ENCODE results near the gene MMP28.

The MMP28 gene

GRCh38 chr17:35743626-35744328 lies 51.7 kb downstream of the MMP28 start:
- DNase-seq (ENCODE audit: low spot score), result peak; percentile 79

DNA sequence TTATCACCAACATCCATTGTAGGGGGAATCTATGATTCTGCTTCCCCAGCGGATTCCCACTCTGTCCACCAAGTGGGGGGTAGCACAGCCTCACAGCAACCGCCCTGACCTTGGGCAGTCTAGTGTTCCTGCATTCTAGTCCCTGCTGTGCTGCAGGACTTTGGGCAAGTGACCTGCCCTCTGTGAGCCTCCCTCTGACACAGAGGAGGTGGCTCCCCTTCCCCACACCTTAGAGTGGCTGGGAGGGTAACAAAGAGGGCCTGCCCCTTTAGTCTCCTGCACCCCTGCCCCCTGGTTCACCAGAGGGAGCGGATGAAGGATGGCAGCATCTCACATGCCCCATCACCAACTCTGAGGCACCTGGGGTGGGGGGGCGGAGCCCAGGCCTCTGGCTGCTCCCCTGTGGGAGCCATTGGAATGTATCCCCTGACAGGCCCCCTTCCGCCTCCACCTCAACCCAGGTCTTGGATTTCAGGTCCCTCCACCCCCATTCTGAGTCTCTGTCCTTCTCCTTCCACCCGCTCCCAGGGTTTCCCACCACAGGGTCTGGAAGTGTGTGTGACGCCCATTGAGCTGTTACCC lies 52.5 kb downstream of the MMP28 start:
- no peak for DNase-seq (ENCODE audit: low spot score)

DNA sequence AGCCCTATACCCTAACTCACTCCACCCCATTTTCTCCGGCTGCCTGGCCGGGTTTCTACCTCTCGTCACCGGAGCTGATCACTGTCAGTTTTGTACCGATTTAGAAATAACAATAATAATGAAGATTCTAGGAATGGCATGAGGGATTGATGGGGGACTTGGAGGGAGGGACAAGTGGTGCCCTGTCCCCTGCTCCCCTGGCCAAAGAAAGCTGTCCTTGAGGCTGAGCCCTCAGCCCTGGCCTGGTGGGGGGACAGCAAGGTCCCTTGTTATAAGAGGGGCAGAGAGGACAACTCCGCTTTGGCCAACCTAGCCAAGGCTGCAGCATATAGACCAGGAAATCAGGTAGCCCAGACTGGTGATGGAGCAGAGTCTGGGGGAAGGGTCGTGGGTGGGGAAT lies 52.9 kb downstream of the MMP28 start:
- no peak for DNase-seq (ENCODE audit: low spot score)

DNA sequence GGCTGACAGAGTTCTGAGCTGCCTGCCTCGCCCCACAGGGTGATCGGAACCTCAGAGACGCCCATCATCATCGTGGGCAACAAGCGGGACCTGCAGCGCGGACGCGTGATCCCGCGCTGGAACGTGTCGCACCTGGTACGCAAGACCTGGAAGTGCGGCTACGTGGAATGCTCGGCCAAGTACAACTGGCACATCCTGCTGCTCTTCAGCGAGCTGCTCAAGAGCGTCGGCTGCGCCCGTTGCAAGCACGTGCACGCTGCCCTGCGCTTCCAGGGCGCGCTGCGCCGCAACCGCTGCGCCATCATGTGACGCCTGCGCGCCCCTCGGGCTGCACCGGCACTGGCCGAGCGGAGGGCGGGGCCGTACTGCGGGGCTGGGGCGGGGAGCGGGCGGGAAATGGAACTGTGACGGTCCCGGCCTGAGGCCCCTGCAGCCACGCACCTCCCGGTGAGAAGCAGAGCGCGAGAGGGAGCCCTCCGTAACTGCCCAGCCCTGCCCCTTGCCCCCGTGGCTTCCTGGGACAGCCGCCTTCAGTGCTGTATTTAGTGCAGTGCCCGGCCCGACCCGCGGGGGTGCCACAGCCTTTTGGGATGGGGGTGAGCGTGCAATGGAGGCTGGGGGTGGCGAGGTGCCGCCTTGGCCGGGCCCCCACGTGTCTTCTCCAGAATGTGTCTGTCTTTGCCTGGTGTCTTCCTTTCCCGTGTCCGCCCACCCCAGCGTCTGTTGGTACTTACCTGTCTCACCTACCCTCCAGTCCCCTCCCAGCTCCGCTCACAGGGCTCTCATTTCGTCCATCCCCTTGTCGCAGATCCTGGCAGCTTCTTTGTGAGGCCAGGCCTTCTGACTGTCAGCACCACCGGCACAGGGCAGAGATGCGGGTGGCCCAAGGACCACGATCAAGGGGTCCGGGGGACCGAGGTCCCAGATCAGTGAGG lies 54.2 kb downstream of the MMP28 start:
- DNase-seq (ENCODE audit: low spot score), result no peak

- no peak for DNase-seq (ENCODE audit: low spot score)
Measured at GRCh38 chr17:35740216-35740615, 55.2 kb downstream of the MMP28 start.

DNA sequence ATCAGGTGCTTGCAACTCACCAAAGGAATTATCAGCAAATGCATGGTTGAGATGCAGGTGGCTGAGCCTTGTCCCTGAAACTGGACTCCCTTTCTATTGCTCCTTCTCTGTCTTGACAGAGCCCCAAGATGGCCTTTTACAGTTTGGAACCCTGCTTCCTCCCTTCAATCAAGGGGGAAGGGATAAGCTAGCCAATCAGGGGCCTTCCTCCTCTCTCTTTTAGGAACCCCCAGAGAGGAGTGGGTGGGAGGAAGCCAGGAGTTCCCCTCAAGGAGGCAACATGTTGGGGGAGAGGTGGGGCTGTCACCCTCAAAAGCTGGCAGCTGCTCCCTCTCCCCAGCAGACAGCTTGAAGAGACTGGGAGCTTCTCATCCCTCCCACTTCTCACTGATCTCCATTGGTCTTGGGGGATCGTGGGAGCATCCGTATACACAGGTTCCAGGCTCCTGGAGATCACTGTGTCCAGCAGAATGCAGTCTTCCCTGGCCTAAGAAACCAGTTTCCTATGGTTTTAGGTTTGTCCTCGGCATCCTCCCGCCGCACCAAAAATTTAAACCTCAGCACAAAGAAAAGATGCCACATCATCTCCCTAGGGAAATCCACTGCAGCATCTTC lies 56.8 kb downstream of the MMP28 start:
- DNase-seq (ENCODE audit: low spot score), result no peak

- no peak for DNase-seq (ENCODE audit: low spot score)
Measured at GRCh38 chr17:35736236-35736635, 59.2 kb downstream of the MMP28 start.

DNA sequence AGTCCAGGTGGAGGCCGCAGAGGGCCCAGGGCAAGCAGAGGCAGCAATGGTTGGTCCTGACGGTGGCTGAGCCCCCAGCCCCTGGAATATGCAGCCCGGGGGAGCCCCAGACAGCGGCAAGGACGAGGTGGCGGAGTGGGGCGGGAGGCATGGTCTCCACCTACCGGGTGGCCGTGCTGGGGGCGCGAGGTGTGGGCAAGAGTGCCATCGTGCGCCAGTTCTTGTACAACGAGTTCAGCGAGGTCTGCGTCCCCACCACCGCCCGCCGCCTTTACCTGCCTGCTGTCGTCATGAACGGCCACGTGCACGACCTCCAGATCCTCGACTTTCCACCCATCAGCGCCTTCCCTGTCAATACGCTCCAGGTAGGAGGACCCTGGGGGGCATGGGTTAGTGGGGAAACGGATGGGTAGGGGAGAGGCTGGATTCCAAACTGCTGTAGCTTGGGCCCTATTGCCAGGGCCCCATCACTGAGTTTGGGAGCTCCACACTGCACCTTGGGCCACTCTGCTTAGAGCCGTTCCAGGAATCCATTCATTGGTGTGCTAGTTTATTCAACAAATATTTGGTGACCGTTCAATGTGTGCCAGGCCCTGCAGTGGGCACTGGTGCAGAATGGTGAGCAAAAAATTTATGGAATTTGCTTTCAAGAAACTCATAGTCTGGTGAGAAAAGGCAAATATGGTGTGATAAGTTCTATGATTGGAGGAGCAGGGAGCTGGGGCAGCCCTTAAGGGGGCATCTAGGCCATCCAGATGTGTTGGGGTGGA lies 60.2 kb downstream of the MMP28 start:
- DNase-seq (ENCODE audit: low spot score), result no peak

DNA sequence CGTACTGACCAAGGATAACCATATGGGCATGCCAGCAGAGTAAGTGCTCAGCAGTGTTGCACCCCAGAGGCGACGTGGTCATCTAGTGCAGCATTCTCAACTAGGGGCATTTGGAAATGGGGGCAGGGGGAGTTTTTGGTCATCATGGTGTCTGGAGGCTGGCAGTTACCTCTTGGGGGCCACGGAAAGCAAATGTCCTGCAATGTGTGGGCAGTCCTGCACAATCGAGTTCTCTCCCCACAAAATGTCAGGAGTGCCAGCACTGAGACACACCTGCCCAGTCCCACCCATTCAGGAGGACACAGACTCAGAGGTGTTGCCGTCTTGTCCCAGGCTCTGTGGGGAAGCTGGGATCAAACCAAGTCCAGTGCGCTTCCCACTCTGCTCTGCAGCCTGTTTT lies 61.0 kb downstream of the MMP28 start:
- DNase-seq (ENCODE audit: low spot score), result no peak

GRCh38 chr17:35733366-35733765 lies 62.1 kb downstream of the MMP28 start:
- no peak for DNase-seq (ENCODE audit: low spot score)

DNA sequence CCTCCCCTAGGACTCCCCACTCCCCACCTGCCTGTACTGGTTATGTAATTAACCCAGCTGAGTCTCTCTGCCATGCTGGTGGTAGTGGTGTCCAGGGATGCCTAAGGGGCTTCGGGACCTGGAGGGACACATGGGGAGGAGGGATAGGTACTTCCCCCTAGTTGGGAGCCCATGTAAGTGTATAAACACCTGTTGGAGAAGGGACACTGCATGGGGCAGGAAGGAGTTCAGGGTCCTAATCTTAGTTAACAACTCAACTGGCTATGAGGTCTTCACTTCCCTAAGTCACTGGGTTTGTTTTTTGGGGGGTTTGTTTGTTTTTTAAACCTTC lies 62.7 kb downstream of the MMP28 start:
- DNase-seq (ENCODE audit: low spot score), result no peak

GRCh38 chr17:35731917-35732805 lies 63.3 kb downstream of the MMP28 start:
- DNase-seq (ENCODE audit: low spot score), result no peak

- peak; percentile 93 for DNase-seq (ENCODE audit: low spot score)
Measured at GRCh38 chr17:35731239-35731916, 64.1 kb downstream of the MMP28 start, which contains the start of gene RASL10B. Gene RASL10B (plus strand): TSS chr17:35731639. CDS start chr17:35735185, 3,546 bp downstream.

DNA sequence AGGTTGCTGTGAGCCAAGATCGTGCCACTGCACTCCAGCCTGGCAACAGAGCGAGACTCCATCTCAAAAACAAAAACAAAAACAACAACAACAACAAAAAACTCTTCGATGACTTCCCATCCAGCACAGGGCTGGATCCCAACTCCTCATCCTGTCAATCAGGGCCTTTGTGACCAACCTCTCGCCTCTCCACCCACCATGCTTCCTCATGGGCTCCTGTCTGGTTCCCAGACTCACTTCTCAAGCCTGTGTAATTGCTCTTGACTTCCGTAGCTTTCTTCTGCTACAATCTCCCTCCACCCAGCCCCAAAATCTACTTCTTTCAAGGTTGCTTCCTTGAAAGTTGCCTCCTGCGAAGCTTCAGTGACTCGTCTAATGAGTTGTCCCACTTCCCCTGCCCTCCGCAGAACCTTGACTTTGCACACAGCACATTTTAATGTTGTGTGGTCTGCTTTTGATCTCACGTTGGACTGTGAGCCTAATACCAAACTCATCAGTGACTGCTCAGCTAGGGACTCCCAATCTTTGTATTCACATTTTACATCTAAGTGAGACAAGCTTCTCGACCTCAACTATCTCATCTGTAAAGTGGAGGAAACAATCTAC lies 64.9 kb downstream of the MMP28 start:
- no peak for DNase-seq (ENCODE audit: low spot score)

DNA sequence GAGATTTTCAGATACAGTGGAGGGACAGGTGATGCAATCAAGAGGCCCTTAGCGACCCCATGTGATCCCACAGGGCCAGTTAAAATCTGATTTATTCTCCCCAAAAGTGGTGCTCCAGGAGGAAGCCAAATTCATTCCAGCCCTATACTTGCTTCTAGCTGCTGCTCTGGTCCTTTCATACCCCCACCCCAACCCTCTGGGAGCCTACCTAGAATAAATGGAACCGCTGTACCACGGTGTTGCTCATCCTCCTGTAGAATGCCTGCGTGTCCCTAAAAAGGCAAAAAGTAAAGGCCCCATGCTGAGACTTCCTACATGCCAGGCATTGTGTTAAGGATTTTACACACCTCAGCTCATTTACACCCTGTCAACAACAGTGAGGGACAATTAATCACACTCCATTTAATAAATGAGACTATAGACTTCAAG lies 66.0 kb downstream of the MMP28 start:
- no peak for DNase-seq (ENCODE audit: low spot score)

- no peak for DNase-seq (ENCODE audit: low spot score)
Measured at GRCh38 chr17:35728551-35728950, 66.9 kb downstream of the MMP28 start.

GRCh38 chr17:35727635-35728034 lies 67.8 kb downstream of the MMP28 start:
- no peak for DNase-seq (ENCODE audit: low spot score)

GRCh38 chr17:35726953-35727460 lies 68.4 kb downstream of the MMP28 start:
- no peak for DNase-seq (ENCODE audit: low spot score)

Measured in HuH-7.5 (cell line).